HepG2 (cell line): Measurements from ENCODE around the gene ZNF384. TPM values are rescaled to one million over a fixed set of nuclear protein-coding genes. Genes with fewer than 3 reads are reported as not detected.
A peak's percentile ranks its signal among the peaks of the same experiment; 100 is the strongest.

Experiments
- CBFB ChIP-seq: sonication (generic); formaldehyde crosslinking; IDR thresholded peaks from 2 replicates; pipeline ENCODE4 v1.4.0; 2020; ENCODE audit warnings: missing genetic modification reagents
- DMAP1 ChIP-seq: IDR thresholded peaks from 2 replicates; pipeline ENCODE4 v1.6.1; 2016
- GABPA ChIP-seq, 2 experiments: IDR thresholded peaks; 2 replicates each; pipeline ENCODE4 v1.6.1; 2011 to 2016; ENCODE audit warnings: low read depth in 2 of 2, low read length in 1 of 2, missing biosample characterization in 1 of 2, missing genetic modification characterization in 1 of 2
- HMG20B ChIP-seq: conservative IDR thresholded peaks from 2 replicates; pipeline ENCODE4 v1.6.1; 2016; ENCODE audit warnings: missing genetic modification reagents, missing compliant biosample characterization
- HOXA3 ChIP-seq: sonication (generic); formaldehyde crosslinking; IDR thresholded peaks from 2 replicates; pipeline ENCODE4 v1.5.0; 2020; ENCODE audit warnings: missing genetic modification reagents
- RBM39 ChIP-seq: fragments of 200-400 bp; formaldehyde crosslinking; IDR thresholded peaks from one replicate; pipeline ENCODE4 v1.6.1; 2018; ENCODE audit warnings: antibody characterized with exemption, mild to moderate bottlenecking, low read depth, low read length; ENCODE audit not compliant: poor library complexity, severe bottlenecking
- REPIN1 ChIP-seq: sonication (generic); formaldehyde crosslinking; IDR thresholded peaks from 2 replicates; pipeline ENCODE4 v1.8.0; 2022; ENCODE audit warnings: missing genetic modification reagents, low read depth, mild to moderate bottlenecking, borderline replicate concordance
- REXO4 ChIP-seq: sonication (generic); formaldehyde crosslinking; IDR thresholded peaks from 2 replicates; pipeline ENCODE4 v1.8.0; 2022; ENCODE audit warnings: missing genetic modification reagents, mild to moderate bottlenecking, borderline replicate concordance
- RORA ChIP-seq: sonication (generic); formaldehyde crosslinking; IDR thresholded peaks from 2 replicates; pipeline ENCODE4 v1.5.0; 2020; ENCODE audit warnings: mild to moderate bottlenecking, missing genetic modification reagents, moderate library complexity
- SNAPC5 ChIP-seq: sonication (generic); formaldehyde crosslinking; IDR thresholded peaks from 2 replicates; pipeline ENCODE4 v1.8.1; 2023; ENCODE audit warnings: mild to moderate bottlenecking, missing genetic modification reagents, borderline replicate concordance
- TRIM22 ChIP-seq: fragments of 450-650 bp; IDR thresholded peaks from 2 replicates; pipeline ENCODE4 v1.6.1; 2017
- ZBED4 ChIP-seq: sonication (generic); formaldehyde crosslinking; IDR thresholded peaks from 2 replicates; pipeline ENCODE4 v1.4.0; 2020; ENCODE audit warnings: missing genetic modification reagents, borderline replicate concordance
- ZNF317 ChIP-seq: sonication (generic); formaldehyde crosslinking; IDR thresholded peaks from 2 replicates; pipeline ENCODE4 v1.5.0; 2020; ENCODE audit warnings: mild to moderate bottlenecking, missing genetic modification reagents
- ZNF326 ChIP-seq: sonication (generic); formaldehyde crosslinking; IDR thresholded peaks from 2 replicates; pipeline ENCODE4 v1.4.0; 2020; ENCODE audit warnings: missing genetic modification reagents, borderline replicate concordance
- ZNF44 ChIP-seq: sonication (generic); formaldehyde crosslinking; IDR thresholded peaks from 2 replicates; pipeline ENCODE4 v1.5.1; 2020; ENCODE audit warnings: mild to moderate bottlenecking, missing genetic modification reagents
- ZNF644 ChIP-seq: IDR thresholded peaks from 2 replicates; pipeline ENCODE4 v1.6.1; 2016; ENCODE audit warnings: low read depth
- ZNF740 ChIP-seq: sonication (generic); formaldehyde crosslinking; IDR thresholded peaks from 2 replicates; pipeline ENCODE4 v1.4.0; 2020; ENCODE audit warnings: missing genetic modification reagents
- ZSCAN22 ChIP-seq: sonication (generic); formaldehyde crosslinking; IDR thresholded peaks from 2 replicates; pipeline ENCODE4 v1.4.0; 2020; ENCODE audit warnings: mild to moderate bottlenecking, missing genetic modification reagents
- polyA plus RNA-seq, 8 experiments: library from polyadenylated mRNA; depleted of rRNA in 3 of 8; stranded (reverse) in 7 of 8; unstranded in 1 of 8; fragments of >200 nt; fragmentation: Illumina TruSeq in 4 of 8; extraction: Trizol in 4 of 8; gene quantifications; 2 replicates each; pipeline versions ENCODE4 v1.2.1 to v1.2.3, GENCODE V29; 2011 to 2016; ENCODE audit warnings: low read depth in 4 of 8, missing spikeins in 1 of 8, mixed read lengths in 1 of 8; ENCODE audit not compliant: insufficient read depth in 1 of 8
- total RNA-seq, 5 experiments: library from RNA; depleted of rRNA; stranded (reverse); fragments of >200 nt; fragmentation: Illumina TruSeq; extraction: Trizol; gene quantifications; 2 replicates each; pipeline ENCODE4 v1.2.3, GENCODE V29; 2016; ENCODE audit warnings: low read depth in 1 of 5
- TF ChIP-seq, protein P1 (sequence below): IDR thresholded peaks from 2 replicates; pipeline ENCODE4 v1.6.1; 2016; ENCODE audit warnings: missing compliant biosample characterization, missing genetic modification reagents, borderline replicate concordance
- TF ChIP-seq, protein P2 (sequence below): sonication (generic); formaldehyde crosslinking; IDR thresholded peaks from 2 replicates; pipeline ENCODE4 v1.8.0; 2022; ENCODE audit warnings: mild to moderate bottlenecking, missing genetic modification reagents, moderate library complexity

ZNF384 gene
- total and polyA plus RNA-seq, 2 of the 13 experiments (the other 11 are each of a cell fraction or from before 2014, with no cell fraction given), result 23.6 to 55.3 TPM

- TF ChIP-seq SNAPC5 (no peak), ZNF326 (CRISPR knock-in tag) (no peak), CBFB (CRISPR knock-in tag) (peak; percentile 64; the same call in 1 of the 2 replicates), DMAP1 (CRISPR knock-in tag) (peak; percentile 66), TRIM22 (no peak), ZNF644 (CRISPR knock-in tag) (peak; percentile 81), REPIN1 (CRISPR knock-in tag) (peak; percentile 42; the same call in 1 of the 2 replicates), HMG20B (CRISPR knock-in tag) (no peak), ZSCAN22 (CRISPR knock-in tag) (no peak), HOXA3 (CRISPR knock-in tag) (peak; percentile 100), RORA (no peak), RBM39 (no peak), GABPA (IDR thresholded peaks at IDR 0.05; ENCODE audit: low read depth, low read length) (peak; percentile 93), GABPA (CRISPR knock-in tag; IDR thresholded peaks at IDR 0.05; ENCODE audit: low read depth) (peak; percentile 100), ZBED4 (no peak), REXO4 (no peak), ZNF44 (CRISPR knock-in tag) (peak; percentile 51; the same call in 1 of the 2 replicates), ZNF317 (CRISPR knock-in tag) (no peak), ZNF740 (peak; percentile 76; the same call in 1 of the 2 replicates)
- TF ChIP-seq, protein P1, sequence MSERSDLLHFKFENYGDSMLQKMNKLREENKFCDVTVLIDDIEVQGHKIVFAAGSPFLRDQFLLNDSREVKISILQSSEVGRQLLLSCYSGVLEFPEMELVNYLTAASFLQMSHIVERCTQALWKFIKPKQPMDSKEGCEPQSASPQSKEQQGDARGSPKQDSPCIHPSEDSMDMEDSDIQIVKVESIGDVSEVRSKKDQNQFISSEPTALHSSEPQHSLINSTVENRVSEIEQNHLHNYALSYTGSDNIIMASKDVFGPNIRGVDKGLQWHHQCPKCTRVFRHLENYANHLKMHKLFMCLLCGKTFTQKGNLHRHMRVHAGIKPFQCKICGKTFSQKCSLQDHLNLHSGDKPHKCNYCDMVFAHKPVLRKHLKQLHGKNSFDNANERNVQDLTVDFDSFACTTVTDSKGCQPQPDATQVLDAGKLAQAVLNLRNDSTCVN (CRISPR knock-in tag), result no peak
- TF ChIP-seq, protein P2, sequence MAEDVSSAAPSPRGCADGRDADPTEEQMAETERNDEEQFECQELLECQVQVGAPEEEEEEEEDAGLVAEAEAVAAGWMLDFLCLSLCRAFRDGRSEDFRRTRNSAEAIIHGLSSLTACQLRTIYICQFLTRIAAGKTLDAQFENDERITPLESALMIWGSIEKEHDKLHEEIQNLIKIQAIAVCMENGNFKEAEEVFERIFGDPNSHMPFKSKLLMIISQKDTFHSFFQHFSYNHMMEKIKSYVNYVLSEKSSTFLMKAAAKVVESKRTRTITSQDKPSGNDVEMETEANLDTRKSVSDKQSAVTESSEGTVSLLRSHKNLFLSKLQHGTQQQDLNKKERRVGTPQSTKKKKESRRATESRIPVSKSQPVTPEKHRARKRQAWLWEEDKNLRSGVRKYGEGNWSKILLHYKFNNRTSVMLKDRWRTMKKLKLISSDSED, result no peak
Measured at GRCh38 chr12:6662906-6663742, 26.1 kb downstream of the ZNF384 start, which contains the start of gene ING4 (continued).
